HepG2 (cell line): ENCODE results near the gene FAM76A. TPM values are rescaled to one million over a fixed set of nuclear protein-coding genes. Genes with fewer than 3 reads are reported as not detected.
A peak's percentile ranks its signal among the peaks of the same experiment; 100 is the strongest.

Source experiments
- ATAC-seq: fragments of 200-7000 bp; cut with Tn5 transposase; 3 replicates; pipeline ENCODE4 v1.9.1; 2020; ENCODE audit warnings: mild to moderate bottlenecking, moderate library complexity
- BruUV-seq: library from RNA; stranded (reverse); fragments of 400-500 nt; replicated peaks from 2 replicates; lab custom pipeline; 2021; lab: Mats Ljungman, UMichigan
- CTCF ChIA-PET: fragments of 300-600 bp; formaldehyde crosslinking; extraction: SDS; loops from one replicate; lab custom pipeline; 2021; ENCODE audit warnings: low total read pairs, inconsistent platforms, low intra/inter-chr PET ratio; lab: Yijun Ruan, JAX
- POLR2A ChIA-PET: fragments of 350-600 bp; sonication (Branson Sonifier 250); formaldehyde crosslinking; loops from one replicate; lab custom pipeline; 2020; ENCODE audit warnings: antibody characterized with exemption, inconsistent platforms; lab: Yijun Ruan, JAX
- DNase-seq: peaks from one replicate; pipeline ENCODE4 v3.0.0-alpha.2; 2015; ENCODE audit warnings: low spot score
- FAIRE-seq: peaks from 3 replicates; lab custom pipeline; 2011; peaks lifted over from hg19 to GRCh38; lab: Jason Lieb, UNC
- H2AFZ ChIP-seq: one replicate; pipeline ENCODE4 v1.6.1; 2011; ENCODE audit warnings: low read length, inconsistent platforms
- H3K27ac ChIP-seq: fragments of 300-600 bp; 3 replicates; pipeline ENCODE4 v1.8.0; 2011; ENCODE audit warnings: mixed run types, mild to moderate bottlenecking, mixed read lengths, low read length, inconsistent platforms; ENCODE audit not compliant: insufficient read depth; ENCODE audit errors: extremely low read length
- H3K27me3 ChIP-seq, 2 experiments: fragments of 200-600 bp in 1 of 2; 2 replicates in 1 of 2; 3 replicates in 1 of 2; pipeline versions ENCODE4 v1.6.0 to v1.8.0; 2011; ENCODE audit warnings: low read length in 2 of 2, mild to moderate bottlenecking in 2 of 2, moderate library complexity in 2 of 2, inconsistent platforms in 1 of 2; ENCODE audit not compliant: insufficient read depth in 2 of 2, control insufficient read depth in 1 of 2
- H3K36me3 ChIP-seq, 2 experiments: fragments of 200-600 bp in 1 of 2; replicated peaks in 1 of 2; 2 replicates in 1 of 2; 3 replicates in 1 of 2; pipeline versions ENCODE4 v1.5.1 to v1.8.0; 2011; ENCODE audit warnings: low read length in 2 of 2, inconsistent platforms in 1 of 2; ENCODE audit not compliant: insufficient read depth in 2 of 2, control insufficient read depth in 1 of 2
- H3K4me1 ChIP-seq: 2 replicates; pipeline ENCODE4 v1.5.1; 2012; ENCODE audit warnings: low read length, inconsistent platforms; ENCODE audit not compliant: insufficient read depth
- H3K4me2 ChIP-seq: 2 replicates; pipeline ENCODE4 v1.6.0; 2011; ENCODE audit warnings: low read depth, low read length, inconsistent platforms
- H3K4me3 ChIP-seq, 3 experiments: fragments of 200-600 bp in 1 of 3; sonication (generic), shearing (Covaris generic) in 1 of 3; replicated peaks in 1 of 3; 2 replicates each; pipeline ENCODE4 v1.5.1; 2011 to 2016; ENCODE audit warnings: low read length in 3 of 3, inconsistent platforms in 2 of 3, low read depth in 2 of 3, mild to moderate bottlenecking in 2 of 3, control low read depth in 1 of 3, mixed read lengths in 1 of 3; ENCODE audit not compliant: insufficient read depth in 1 of 3
- H3K79me2 ChIP-seq: one replicate; pipeline ENCODE4 v1.6.1; 2011; ENCODE audit warnings: low read length, inconsistent platforms; ENCODE audit not compliant: insufficient read depth
- H3K9ac ChIP-seq: 2 replicates; pipeline ENCODE4 v1.6.0; 2011; ENCODE audit warnings: mild to moderate bottlenecking, low read depth, low read length, inconsistent platforms; ENCODE audit not compliant: insufficient read depth
- H3K9me3 ChIP-seq: 2 replicates; pipeline ENCODE4 v1.5.1; 2012; ENCODE audit warnings: mild to moderate bottlenecking, low read length
- H4K20me1 ChIP-seq: 2 replicates; pipeline ENCODE4 v1.6.0; 2011; ENCODE audit warnings: inconsistent platforms, mild to moderate bottlenecking, low read length, moderate library complexity; ENCODE audit not compliant: insufficient read depth
- CEBPG ChIP-seq: IDR thresholded peaks from 2 replicates; pipeline ENCODE4 v1.6.1; 2016
- MIER2 ChIP-seq: IDR thresholded peaks from 2 replicates; pipeline ENCODE4 v1.6.1; 2016; ENCODE audit warnings: missing biosample characterization, missing genetic modification reagents
- NCOR1 ChIP-seq: fragments of 200-600 bp; sonication (generic); IDR thresholded peaks from 2 replicates; pipeline ENCODE4 v1.7.0; 2017; ENCODE audit warnings: antibody characterized with exemption, low read length, borderline replicate concordance
- NR2F6 ChIP-seq, 2 experiments: IDR thresholded peaks; 2 replicates each; pipeline ENCODE4 v1.6.1; 2016; ENCODE audit warnings: antibody characterized with exemption in 1 of 2, mild to moderate bottlenecking in 1 of 2
- PAWR ChIP-seq: sonication (generic); formaldehyde crosslinking; IDR thresholded peaks from 2 replicates; pipeline ENCODE4 v1.4.0; 2020; ENCODE audit warnings: missing genetic modification reagents, mild to moderate bottlenecking, borderline replicate concordance
- ZNF746 ChIP-seq: sonication (generic); formaldehyde crosslinking; IDR thresholded peaks from 2 replicates; pipeline ENCODE4 v1.8.0; 2022; ENCODE audit warnings: mild to moderate bottlenecking, missing genetic modification reagents
- ZNF781 ChIP-seq: sonication (generic); formaldehyde crosslinking; IDR thresholded peaks from 2 replicates; pipeline ENCODE4 v1.5.1; 2020; ENCODE audit warnings: borderline replicate concordance, mild to moderate bottlenecking, missing genetic modification reagents; ENCODE audit errors: not compliant biosample characterization
- whole genome bisulfite sequencing: methylation state at CpG from one replicate; pipeline ENCODE4 v1.1.6; 2017; ENCODE audit warnings: low lambda C conversion rate; 5-methylcytosine and 5-hydroxymethylcytosine counted together
- in situ Hi-C: cut with HindIII; loops from 2 replicates; pipeline ENCODE4 v1.10.0; 2017; ENCODE audit warnings: low pct_unique_long_range_greater_than_20kb; ENCODE audit not compliant: extremely low pct_ligation_motif_present
- intact Hi-C: fragments of 100-400 bp; cut with micrococcal nuclease; formaldehyde crosslinking; loops from one replicate; pipeline ENCODE4 v1.10.0; 2022; ENCODE audit not compliant: unreplicated experiment
- polyA plus RNA-seq, 8 experiments: library from polyadenylated mRNA; depleted of rRNA in 3 of 8; stranded (reverse) in 7 of 8; unstranded in 1 of 8; fragments of >200 nt; fragmentation: Illumina TruSeq in 4 of 8; extraction: Trizol in 4 of 8; gene quantifications; 2 replicates each; pipeline versions ENCODE4 v1.2.1 to v1.2.3, GENCODE V29; 2011 to 2016; ENCODE audit warnings: low read depth in 4 of 8, missing spikeins in 1 of 8, mixed read lengths in 1 of 8; ENCODE audit not compliant: insufficient read depth in 1 of 8
- total RNA-seq, 5 experiments: library from RNA; depleted of rRNA; stranded (reverse); fragments of >200 nt; fragmentation: Illumina TruSeq; extraction: Trizol; gene quantifications; 2 replicates each; pipeline ENCODE4 v1.2.3, GENCODE V29; 2016; ENCODE audit warnings: low read depth in 1 of 5
- TF ChIP-seq, protein P1 (sequence below): IDR thresholded peaks from 2 replicates; pipeline ENCODE4 v1.4.0; 2020; ENCODE audit warnings: mild to moderate bottlenecking, missing genetic modification reagents

FAM76A gene
- total and polyA plus RNA-seq, 2 of the 13 experiments (the other 11 are each of a cell fraction or from before 2014, with no cell fraction given): 4.2 to 15.7 TPM

DNA sequence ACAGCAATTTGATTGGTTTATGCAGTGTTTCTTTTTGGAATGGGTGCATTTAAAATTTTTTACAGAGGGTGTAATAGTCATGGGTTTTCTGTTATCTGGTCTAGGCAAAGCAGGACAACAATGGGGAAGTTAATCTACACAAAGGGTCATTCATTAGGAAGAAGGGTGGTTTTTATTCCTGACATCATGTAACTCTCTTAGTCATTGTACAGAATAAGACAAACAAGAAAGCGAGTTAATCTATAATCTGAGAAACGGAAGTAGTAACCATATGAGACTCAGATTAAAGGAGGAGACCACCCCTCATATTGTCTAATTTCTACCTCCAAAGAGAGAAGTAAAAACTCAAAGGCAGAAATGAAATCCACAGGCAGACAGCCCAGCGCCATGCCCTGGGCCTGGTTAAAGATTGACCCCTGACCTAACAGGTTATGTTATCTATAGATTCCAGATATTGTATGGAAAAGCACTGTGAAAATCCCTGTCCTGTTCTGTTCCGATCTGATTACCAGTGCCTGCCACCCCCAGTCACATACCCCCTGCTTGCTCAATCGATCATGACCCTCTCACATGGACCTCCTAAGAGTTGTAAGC is 43.3 kb upstream of the FAM76A start (continued):
- TF ChIP-seq NCOR1: no peak
- TF ChIP-seq, protein P1, sequence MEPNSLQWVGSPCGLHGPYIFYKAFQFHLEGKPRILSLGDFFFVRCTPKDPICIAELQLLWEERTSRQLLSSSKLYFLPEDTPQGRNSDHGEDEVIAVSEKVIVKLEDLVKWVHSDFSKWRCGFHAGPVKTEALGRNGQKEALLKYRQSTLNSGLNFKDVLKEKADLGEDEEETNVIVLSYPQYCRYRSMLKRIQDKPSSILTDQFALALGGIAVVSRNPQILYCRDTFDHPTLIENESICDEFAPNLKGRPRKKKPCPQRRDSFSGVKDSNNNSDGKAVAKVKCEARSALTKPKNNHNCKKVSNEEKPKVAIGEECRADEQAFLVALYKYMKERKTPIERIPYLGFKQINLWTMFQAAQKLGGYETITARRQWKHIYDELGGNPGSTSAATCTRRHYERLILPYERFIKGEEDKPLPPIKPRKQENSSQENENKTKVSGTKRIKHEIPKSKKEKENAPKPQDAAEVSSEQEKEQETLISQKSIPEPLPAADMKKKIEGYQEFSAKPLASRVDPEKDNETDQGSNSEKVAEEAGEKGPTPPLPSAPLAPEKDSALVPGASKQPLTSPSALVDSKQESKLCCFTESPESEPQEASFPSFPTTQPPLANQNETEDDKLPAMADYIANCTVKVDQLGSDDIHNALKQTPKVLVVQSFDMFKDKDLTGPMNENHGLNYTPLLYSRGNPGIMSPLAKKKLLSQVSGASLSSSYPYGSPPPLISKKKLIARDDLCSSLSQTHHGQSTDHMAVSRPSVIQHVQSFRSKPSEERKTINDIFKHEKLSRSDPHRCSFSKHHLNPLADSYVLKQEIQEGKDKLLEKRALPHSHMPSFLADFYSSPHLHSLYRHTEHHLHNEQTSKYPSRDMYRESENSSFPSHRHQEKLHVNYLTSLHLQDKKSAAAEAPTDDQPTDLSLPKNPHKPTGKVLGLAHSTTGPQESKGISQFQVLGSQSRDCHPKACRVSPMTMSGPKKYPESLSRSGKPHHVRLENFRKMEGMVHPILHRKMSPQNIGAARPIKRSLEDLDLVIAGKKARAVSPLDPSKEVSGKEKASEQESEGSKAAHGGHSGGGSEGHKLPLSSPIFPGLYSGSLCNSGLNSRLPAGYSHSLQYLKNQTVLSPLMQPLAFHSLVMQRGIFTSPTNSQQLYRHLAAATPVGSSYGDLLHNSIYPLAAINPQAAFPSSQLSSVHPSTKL (CRISPR knock-in tag): peak; percentile 29; the same call in 1 of the 2 replicates
- no peak for TF ChIP-seq ZNF746 (CRISPR knock-in tag)
- peak; percentile 43; the same call in 1 of the 2 replicates for TF ChIP-seq NR2F6 (IDR thresholded peaks at IDR 0.05)
- TF ChIP-seq NR2F6 (CRISPR knock-in tag; IDR thresholded peaks at IDR 0.05): peak; percentile 45; the same call in 1 of the 2 replicates
- 0 out of 2 replicates have a peak, but pooled peaks have one; percentile 14 for TF ChIP-seq CEBPG (CRISPR knock-in tag)
- no peak for TF ChIP-seq MIER2 (CRISPR knock-in tag)

DNA sequence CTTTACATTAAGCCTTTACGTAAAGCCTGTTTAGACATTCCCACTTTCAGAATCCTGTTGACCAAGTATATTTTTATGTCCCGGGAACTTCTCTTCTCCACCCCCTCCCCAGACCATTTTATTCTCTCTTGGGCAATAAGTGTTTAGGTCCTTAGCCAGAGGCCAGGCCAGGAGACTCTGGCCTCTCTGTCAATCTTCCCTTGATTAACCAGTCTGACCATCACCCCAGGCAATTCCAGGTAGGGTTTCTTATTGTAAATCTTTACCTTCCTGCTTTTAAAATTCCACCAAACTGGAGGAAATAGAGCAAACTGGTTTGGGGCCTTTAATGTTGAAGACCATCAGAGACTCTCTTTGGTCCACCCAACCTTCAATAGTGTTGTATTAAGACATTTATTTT is 41.6 kb upstream of the FAM76A start:
- in situ Hi-C loops (no loop called here), intact Hi-C loops (no loop called here)
- Histone ChIP-seq H2AFZ (no peak overlapping the region), H3K4me2 (no peak overlapping the region), H3K4me1 (peaks cover 39% of the 10 kb centered on the region), H3K27me3 (peaks cover 2 to 23% of the 10 kb centered on the region in 2 experiments; a peak in 2 of 5 replicates), H3K4me3 (no peak overlapping the region), H4K20me1 (no peaks in the 10 kb centered on the region), H3K79me2 (no peaks in the 10 kb centered on the region), H3K36me3 (no peaks in the 10 kb centered on the region), H3K27ac (no peak overlapping the region), H3K9me3 (peaks cover 26% of the 10 kb centered on the region), H3K9ac (no peak overlapping the region)
- ChIA-PET POLR2A (no interaction called here), CTCF (no interaction called here)
- FAIRE-seq (no peak), ATAC-seq (no peak), DNase-seq (no peak)
- no TSS peak for BruUV-seq
- TF ChIP-seq ZNF781: no peak
- TF ChIP-seq PAWR (CRISPR knock-in tag): no peak
- WGBS: 50% methylated on average over 2 of the region's 2 CpGs
